Hepatocyte (in vitro differentiated cells): ENCODE data around the gene TBC1D5.

Experiments used
- EZH2 ChIP-seq: fragments of 200-600 bp; sonication (generic); IDR thresholded peaks from 2 replicates; pipeline ENCODE4 v1.6.1; 2016; ENCODE audit warnings: antibody characterized with exemption, mild to moderate bottlenecking, borderline replicate concordance
- TF ChIP-seq, protein P1 (sequence below): fragments of 200-600 bp; sonication (generic); IDR thresholded peaks from 2 replicates; pipeline ENCODE4 v1.5.1; 2016; ENCODE audit warnings: antibody characterized with exemption, mild to moderate bottlenecking; ENCODE audit not compliant: poor library complexity

DNA sequence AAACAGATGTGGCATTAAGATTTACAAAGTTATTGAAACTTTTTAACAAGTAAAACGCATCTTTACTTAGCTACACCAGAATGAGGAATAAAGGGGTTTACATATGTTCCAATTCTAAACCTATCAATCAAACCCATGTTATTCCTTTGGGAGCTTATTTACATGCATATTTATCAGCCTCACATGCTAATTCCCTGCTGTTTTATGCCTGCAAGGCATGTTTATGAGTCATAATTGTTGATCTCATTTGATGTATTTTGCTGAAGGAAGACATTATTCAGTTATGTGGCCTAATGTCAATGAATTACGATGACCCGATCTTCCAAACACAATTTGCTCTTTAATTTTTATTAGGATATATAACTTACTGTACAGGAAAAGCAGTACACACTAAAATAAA is 272.9 kb downstream of the TBC1D5 start:
- TF ChIP-seq, protein P1, sequence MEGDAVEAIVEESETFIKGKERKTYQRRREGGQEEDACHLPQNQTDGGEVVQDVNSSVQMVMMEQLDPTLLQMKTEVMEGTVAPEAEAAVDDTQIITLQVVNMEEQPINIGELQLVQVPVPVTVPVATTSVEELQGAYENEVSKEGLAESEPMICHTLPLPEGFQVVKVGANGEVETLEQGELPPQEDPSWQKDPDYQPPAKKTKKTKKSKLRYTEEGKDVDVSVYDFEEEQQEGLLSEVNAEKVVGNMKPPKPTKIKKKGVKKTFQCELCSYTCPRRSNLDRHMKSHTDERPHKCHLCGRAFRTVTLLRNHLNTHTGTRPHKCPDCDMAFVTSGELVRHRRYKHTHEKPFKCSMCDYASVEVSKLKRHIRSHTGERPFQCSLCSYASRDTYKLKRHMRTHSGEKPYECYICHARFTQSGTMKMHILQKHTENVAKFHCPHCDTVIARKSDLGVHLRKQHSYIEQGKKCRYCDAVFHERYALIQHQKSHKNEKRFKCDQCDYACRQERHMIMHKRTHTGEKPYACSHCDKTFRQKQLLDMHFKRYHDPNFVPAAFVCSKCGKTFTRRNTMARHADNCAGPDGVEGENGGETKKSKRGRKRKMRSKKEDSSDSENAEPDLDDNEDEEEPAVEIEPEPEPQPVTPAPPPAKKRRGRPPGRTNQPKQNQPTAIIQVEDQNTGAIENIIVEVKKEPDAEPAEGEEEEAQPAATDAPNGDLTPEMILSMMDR = no peak
- TF ChIP-seq EZH2 = no peak
